Choroid plexus epithelial cell (primary cell): Measurements from ENCODE around the gene CDH22.

Source experiments
- DNase-seq: peaks from one replicate; pipeline ENCODE4 v3.0.0-alpha.2; 2010; ENCODE audit warnings: low read depth
- H3K4me3 ChIP-seq: 2 replicates; pipeline ENCODE4 v1.5.1; 2011; ENCODE audit warnings: low read depth, mild to moderate bottlenecking, control low read depth, low read length, moderate library complexity
- CTCF ChIP-seq: conservative IDR thresholded peaks from 2 replicates; pipeline ENCODE4 v1.5.1; 2011; ENCODE audit warnings: low read depth, mild to moderate bottlenecking, control low read depth, inconsistent platforms, low read length, moderate library complexity

The CDH22 gene

DNA sequence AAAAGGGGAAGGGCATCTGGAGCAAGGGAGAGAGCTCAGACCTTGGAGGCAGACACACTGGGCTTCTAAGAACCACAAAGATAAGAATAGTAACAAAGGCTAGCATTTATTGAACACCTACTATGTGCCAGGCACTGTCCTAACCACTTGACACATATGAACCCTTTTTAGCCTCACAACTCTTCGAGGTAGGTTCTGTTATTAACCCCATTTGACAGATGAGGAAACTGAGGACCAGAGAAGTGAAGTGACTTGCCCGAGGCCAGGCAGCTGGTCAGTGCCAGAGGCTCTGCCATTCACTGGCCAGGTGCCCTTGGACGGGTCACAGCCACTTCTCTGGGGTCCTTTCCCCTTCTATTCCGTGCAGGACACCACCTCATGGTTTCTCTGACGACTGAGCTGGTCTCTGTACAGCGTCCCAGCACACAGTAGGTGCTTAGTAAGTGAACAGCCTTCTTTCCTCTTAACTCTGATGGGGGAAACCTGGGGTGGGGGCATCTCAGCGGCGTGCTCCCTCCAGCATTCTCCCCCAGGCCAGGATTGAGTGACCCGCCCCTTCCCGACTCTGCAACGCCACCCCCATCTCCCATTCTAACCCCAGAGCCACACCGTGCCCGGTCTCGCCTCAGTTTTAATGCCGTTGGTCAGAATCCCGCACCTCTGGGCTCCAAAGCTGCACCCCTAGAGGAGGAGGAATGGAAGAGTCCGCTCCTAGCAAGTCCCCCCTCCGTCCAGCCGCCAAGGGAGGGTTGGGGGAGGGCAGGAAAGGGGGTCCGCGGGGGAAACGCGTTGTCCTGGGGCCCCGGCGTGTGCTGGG lies 134.4 kb downstream of the CDH22 start:
- H3K4me3 ChIP-seq: no peak overlapping the region
- DNase-seq: no peak
- no peak for TF ChIP-seq CTCF

DNA sequence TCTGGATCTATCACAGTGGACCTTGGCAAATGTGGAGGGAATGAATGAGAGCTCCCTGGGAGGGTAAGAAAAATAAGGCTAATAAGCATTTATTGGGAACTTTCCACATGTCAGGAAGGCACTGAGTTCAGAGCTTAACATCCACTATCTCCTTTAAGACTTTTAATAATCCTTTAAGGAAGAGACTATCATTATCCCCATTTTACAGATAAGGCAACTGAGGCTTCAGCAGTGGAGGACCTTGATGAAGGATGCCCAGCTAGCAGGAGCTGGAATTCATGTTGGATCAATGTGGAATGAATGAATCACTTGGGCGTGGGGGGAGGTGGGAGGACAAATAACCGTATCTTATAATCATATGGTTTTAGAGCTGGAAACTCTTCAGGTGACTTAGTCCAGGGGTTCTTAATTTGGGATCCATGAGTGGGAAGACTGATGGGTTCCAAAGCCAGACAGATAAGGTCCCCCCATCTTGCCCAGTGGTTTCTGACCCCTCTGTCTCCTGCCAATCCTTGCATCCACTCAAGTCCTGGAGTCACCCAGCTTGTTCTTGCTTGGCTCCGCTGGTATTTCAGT lies 135.2 kb downstream of the CDH22 start:
- DNase-seq: no peak
- TF ChIP-seq CTCF: no peak
- H3K4me3 ChIP-seq: no peak overlapping the region

DNA sequence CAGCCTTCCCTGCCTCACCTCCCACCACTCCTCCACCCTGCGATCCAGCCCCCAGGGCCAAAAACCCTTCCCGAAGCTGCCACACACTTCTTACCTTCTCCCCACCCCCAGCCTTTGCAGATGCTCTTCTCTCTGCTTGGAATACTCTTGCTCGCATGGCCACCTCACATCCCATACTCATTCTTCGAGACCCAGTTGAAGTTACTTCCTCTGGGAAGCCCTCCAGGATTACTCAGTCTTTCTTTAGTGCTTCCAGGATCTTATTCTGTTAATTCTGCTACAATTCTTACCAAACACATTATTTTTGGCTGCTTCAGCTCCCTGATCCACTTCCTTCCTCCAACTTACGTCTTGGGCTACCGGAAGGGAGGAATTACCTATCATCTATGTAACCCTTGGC lies 135.8 kb downstream of the CDH22 start:
- DNase-seq: no peak
- TF ChIP-seq CTCF: no peak
- no peak overlapping the region for H3K4me3 ChIP-seq

DNA sequence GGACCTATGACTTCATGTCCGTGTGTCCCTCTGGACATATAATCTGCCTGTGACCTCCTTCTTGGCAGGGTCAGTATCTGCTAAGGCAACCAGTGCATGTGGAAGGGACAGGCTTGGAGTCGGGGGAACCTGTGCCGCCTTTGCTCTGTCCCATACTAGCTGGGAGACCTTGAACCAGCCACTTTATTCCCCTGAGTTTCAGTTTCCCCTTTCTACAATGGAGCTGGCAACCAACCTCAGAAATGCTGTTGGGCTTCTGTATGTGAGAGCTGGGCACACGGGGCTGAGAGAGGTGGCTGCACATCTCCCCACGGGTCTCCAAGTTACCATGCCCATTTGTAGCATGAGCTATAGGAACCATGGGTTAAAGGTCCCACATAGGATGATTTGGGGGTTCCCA lies 136.4 kb downstream of the CDH22 start:
- no peak for TF ChIP-seq CTCF
- no peak overlapping the region for H3K4me3 ChIP-seq
- DNase-seq: no peak

- H3K4me3 ChIP-seq: no peak overlapping the region
- DNase-seq: no peak
- TF ChIP-seq CTCF: no peak
Observed at GRCh38 chr20:46171476-46171875, 136.8 kb downstream of the CDH22 start.

DNA sequence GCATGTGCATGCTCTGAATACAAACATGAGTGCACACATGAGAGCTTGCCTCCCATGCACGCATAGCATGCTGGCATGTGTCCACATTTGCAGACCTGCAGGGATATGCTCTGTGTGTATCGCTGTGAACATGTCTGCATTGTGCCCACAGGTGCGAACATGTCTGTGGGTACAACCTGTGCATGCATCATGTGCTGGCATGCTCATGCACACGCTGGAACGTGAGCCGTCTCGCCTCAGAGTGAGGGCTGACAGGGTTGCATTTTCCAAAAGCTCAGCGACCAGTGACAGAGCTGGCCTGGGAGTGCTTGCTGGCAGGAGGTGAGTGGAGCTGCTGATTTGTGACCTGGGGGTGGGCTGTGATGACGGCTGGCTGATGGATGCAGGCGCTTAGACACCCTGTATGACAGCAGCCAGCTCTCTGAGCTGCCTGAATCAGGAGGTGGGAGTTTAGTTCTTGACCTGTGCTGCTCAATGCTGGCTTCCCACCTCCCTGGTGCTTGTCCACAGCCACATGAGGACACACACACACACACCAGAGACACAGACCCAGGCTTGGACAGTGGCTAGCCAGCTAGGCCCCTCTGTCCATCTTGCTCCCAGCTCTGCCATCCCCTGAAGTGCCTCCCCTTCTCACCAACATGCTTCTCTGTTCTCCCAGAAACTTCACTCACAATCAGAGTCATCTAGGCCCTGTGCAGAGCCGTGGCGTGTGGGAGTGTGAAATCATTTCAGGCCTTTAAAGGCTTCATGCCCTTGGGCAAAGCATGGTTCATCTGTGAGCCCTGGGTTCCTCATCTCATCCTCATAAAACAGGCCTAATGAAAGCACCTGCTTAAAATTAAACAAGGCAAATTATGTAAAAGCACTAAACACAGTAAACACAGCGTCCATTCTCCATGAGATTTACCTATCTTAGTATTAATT lies 138.8 kb downstream of the CDH22 start:
- DNase-seq: no peak
- no peak for TF ChIP-seq CTCF
- no peak overlapping the region for H3K4me3 ChIP-seq
